GM10266 (cell line): ENCODE data around the gene DHRSX.

Experiments
- DNase-seq: peaks from one replicate; pipeline ENCODE4 v3.0.0; 2012; ENCODE audit errors: extremely low spot score
- CTCF ChIP-seq: IDR thresholded peaks from 2 replicates; pipeline ENCODE4 v1.5.1; 2012; ENCODE audit warnings: mild to moderate bottlenecking, low read depth; ENCODE audit not compliant: control insufficient read depth, insufficient read depth; ENCODE audit errors: missing control alignments

DHRSX gene

GRCh38 chrX:2442694-2443093, 58.1 kb downstream of the DHRSX start:
- DNase-seq: no peak
- no peak for TF ChIP-seq CTCF

GRCh38 chrX:2441466-2441865, 59.3 kb downstream of the DHRSX start:
- no peak for DNase-seq
- no peak for TF ChIP-seq CTCF

- no peak for TF ChIP-seq CTCF
- DNase-seq: no peak
Observed at GRCh38 chrX:2439613-2440012, 61.2 kb downstream of the DHRSX start.

GRCh38 chrX:2435465-2435864, 65.3 kb downstream of the DHRSX start:
- no peak for DNase-seq
- TF ChIP-seq CTCF: no peak

- DNase-seq: no peak
- no peak for TF ChIP-seq CTCF
Observed at GRCh38 chrX:2434270-2435163, 66.3 kb downstream of the DHRSX start.

GRCh38 chrX:2432298-2432863, 68.4 kb downstream of the DHRSX start:
- no peak for TF ChIP-seq CTCF
- DNase-seq: no peak

- no peak for DNase-seq
- no peak for TF ChIP-seq CTCF
Observed at GRCh38 chrX:2430265-2430825, 70.4 kb downstream of the DHRSX start.
